Activated B cell treated with CpG ODN at 0.5 μM for 24 hours (primary cell): ENCODE results near the gene MRM1. TPM values are rescaled to one million over a fixed set of nuclear protein-coding genes. Genes with fewer than 3 reads are reported as not detected.

Experiments
- ATAC-seq: fragments of 200-7000 bp; cut with Tn5 transposase; one replicate; pipeline ENCODE4 v1.10.0; 2021; ENCODE audit warnings: low read depth, mild to moderate bottlenecking, moderate library complexity
- CTCF ChIA-PET: fragments of 350-600 bp; sonication (Branson Sonifier 250); formaldehyde crosslinking; loops from one replicate; lab custom pipeline; 2021; ENCODE audit warnings: antibody characterized with exemption; lab: Charles Lee
- POLR2A ChIA-PET: fragments of 350-600 bp; sonication (Branson Sonifier 250); formaldehyde crosslinking; loops from one replicate; lab custom pipeline; 2021; ENCODE audit warnings: antibody characterized with exemption; lab: Charles Lee
- DNase-seq: peaks from one replicate; pipeline ENCODE4 v3.0.0; 2022
- H3K27ac Mint-ChIP-seq: one replicate; pipeline ENCODE4 v1.8.0; 2020; ENCODE audit warnings: mixed read lengths
- H3K27me3 Mint-ChIP-seq: one replicate; pipeline ENCODE4 v1.8.0; 2021; ENCODE audit warnings: mixed read lengths
- H3K36me3 Mint-ChIP-seq: one replicate; pipeline ENCODE4 v1.8.0; 2021; ENCODE audit warnings: low read depth, mixed read lengths
- H3K4me1 Mint-ChIP-seq: one replicate; pipeline ENCODE4 v1.8.0; 2021; ENCODE audit warnings: mixed read lengths
- H3K4me3 Mint-ChIP-seq: one replicate; pipeline ENCODE4 v1.8.0; 2020; ENCODE audit warnings: mild to moderate bottlenecking, mixed read lengths
- H3K9me3 Mint-ChIP-seq: one replicate; pipeline ENCODE4 v1.8.0; 2020; ENCODE audit warnings: mixed read lengths
- intact Hi-C: fragments of 100-400 bp; cut with micrococcal nuclease; formaldehyde crosslinking; loops from one replicate; pipeline ENCODE4 v1.15.1; 2024
- total RNA-seq: library from RNA; stranded (reverse); gene quantifications from 2 replicates; pipeline ENCODE4 v1.2.3, GENCODE V29; 2022
- TF ChIP-seq, protein P1 (sequence below): fragments of 200-600 bp; IDR thresholded peaks from one replicate; pipeline ENCODE4 v1.8.0; 2022; ENCODE audit warnings: antibody characterized with exemption, mild to moderate bottlenecking

Gene MRM1
- total RNA-seq, 1 donor from 2014 or later, result 15.6 TPM

DNA sequence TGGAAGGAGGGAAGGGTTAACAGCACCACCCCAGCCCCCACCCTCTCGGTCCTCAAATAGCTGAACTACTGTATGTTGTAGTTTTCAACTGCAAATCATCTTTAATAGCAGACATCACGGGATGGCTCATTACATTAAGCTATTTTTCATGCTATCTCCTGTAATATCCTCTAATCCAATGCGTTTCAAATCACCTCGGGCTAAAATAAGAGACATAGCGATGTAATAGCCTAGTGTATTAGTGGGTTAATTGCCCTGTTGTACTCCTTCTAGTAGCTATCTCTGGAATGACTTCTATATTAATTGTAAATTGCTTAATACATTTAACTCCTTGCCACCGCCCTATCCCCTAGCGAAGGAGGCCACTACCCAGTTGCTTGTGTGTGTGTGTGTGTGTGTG lies 54.3 kb downstream of the MRM1 start:
- intact Hi-C loops, result no loop called here

DNA sequence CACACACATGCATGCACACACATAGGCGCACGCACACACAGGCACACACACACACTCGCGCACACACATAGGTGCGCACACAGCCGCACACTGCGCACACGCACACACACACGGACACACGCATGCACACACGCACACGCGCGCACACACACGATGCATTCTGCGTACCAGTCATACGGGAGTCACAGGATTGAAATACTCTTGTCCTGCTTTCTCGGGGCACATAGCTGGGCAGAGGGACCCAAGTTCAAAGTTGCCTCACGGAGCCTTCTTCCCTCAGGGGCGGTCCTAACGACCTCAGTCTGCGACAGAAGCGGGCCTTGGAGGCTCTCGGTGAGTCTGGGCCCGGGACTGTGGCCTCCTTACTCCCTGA lies 56.0 kb downstream of the MRM1 start:
- H3K4me3 Mint-ChIP-seq, result peak overlapping the region; percentile 79
- DNase-seq, result no peak
- peaks cover 9% of the 10 kb centered on the region for H3K4me1 Mint-ChIP-seq
- intact Hi-C loops, result no loop called here
- POLR2A ChIA-PET, result no interaction called here
- CTCF ChIA-PET, result no interaction called here
- no peaks in the 10 kb centered on the region for H3K36me3 Mint-ChIP-seq
- no peak overlapping the region for H3K27ac Mint-ChIP-seq
- TF ChIP-seq, protein P1, sequence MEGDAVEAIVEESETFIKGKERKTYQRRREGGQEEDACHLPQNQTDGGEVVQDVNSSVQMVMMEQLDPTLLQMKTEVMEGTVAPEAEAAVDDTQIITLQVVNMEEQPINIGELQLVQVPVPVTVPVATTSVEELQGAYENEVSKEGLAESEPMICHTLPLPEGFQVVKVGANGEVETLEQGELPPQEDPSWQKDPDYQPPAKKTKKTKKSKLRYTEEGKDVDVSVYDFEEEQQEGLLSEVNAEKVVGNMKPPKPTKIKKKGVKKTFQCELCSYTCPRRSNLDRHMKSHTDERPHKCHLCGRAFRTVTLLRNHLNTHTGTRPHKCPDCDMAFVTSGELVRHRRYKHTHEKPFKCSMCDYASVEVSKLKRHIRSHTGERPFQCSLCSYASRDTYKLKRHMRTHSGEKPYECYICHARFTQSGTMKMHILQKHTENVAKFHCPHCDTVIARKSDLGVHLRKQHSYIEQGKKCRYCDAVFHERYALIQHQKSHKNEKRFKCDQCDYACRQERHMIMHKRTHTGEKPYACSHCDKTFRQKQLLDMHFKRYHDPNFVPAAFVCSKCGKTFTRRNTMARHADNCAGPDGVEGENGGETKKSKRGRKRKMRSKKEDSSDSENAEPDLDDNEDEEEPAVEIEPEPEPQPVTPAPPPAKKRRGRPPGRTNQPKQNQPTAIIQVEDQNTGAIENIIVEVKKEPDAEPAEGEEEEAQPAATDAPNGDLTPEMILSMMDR, result no peak
- peaks cover 44% of the 10 kb centered on the region for H3K27me3 Mint-ChIP-seq
- no peaks in the 10 kb centered on the region for H3K9me3 Mint-ChIP-seq
- ATAC-seq, result no peak

More for the DNA sequence above, 54.3 kb downstream of the MRM1 start:
- H3K36me3 Mint-ChIP-seq, result no peaks in the 10 kb centered on the region
- TF ChIP-seq, protein P1, result no peak
- H3K4me3 Mint-ChIP-seq, result no peak overlapping the region
- H3K27me3 Mint-ChIP-seq, result peaks cover 48% of the 10 kb centered on the region
- H3K4me1 Mint-ChIP-seq, result peaks cover 9% of the 10 kb centered on the region
- ATAC-seq (no peak), DNase-seq (no peak)
- no peaks in the 10 kb centered on the region for H3K9me3 Mint-ChIP-seq
- CTCF ChIA-PET, result no interaction called here
- POLR2A ChIA-PET, result interaction anchor here (0.6 kb wide), 2 partner anchors 14 to 1708 kb away, joined by 3 to 6 read pairs; no protein-coding TSS in a partner anchor
- no peak overlapping the region for H3K27ac Mint-ChIP-seq

DNA sequence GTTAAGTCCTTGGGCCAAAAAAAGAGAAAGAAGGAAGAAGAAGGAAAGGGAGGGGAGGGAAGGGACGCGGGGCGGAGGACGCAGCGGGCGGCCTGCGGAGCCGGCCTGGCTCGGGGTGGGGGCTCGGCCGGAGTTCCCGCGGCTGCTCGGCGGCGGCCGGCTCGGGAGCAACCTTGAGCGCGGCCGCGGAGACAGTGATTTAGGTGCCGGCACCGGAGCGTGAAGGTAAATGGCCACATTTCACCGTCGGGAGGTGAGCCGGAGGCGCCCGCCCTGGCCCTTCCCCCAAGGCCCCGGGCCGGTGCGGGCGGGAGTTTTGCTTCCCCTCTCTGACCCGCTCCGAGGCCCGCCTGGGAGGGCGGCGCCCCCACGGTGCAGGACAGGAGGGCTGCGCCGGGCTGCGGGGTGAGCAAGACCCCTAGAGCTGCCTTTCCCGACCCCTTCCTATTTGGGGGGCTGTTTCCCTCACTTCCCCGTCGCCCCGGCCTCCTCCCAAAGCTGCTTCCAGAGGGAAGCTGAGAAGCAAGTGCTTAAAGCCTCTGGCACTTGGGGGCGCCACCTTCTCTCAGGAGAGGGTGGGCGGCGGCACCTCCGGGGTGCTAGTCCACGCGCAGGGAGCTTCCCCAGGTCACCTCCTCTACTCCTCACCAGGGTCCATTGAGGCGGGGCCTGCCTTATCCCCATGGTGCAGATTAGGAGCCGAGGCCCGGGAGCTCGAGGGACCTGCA lies 56.5 kb downstream of the MRM1 start:
- H3K27me3 Mint-ChIP-seq, result peaks cover 44% of the 10 kb centered on the region
- CTCF ChIA-PET, result no interaction called here

More for the DNA sequence above, 56.5 kb downstream of the MRM1 start:
- ATAC-seq (peak; percentile 37), DNase-seq (no peak)
- H3K4me1 Mint-ChIP-seq, result peaks cover 9% of the 10 kb centered on the region
- intact Hi-C loops, result no loop called here
- TF ChIP-seq, protein P1, result no peak
- H3K4me3 Mint-ChIP-seq, result peak overlapping the region; percentile 79
- H3K36me3 Mint-ChIP-seq, result no peaks in the 10 kb centered on the region
- POLR2A ChIA-PET, result no interaction called here
- no peak overlapping the region for H3K27ac Mint-ChIP-seq
- no peaks in the 10 kb centered on the region for H3K9me3 Mint-ChIP-seq

Other genes starting within 250 kb of the MRM1 start
- not detected in 2 replicates for gene TBC1D3H, start 213.1 kb upstream of the MRM1 start, total RNA-seq
- 35.5 and 37.0 TPM in 2 replicates for gene ZNHIT3, start 114.9 kb upstream of the MRM1 start, total RNA-seq
- gene MYO19, start 66.7 kb upstream of the MRM1 start, total RNA-seq, result 70.8 and 85.6 TPM in 2 replicates
- gene PIGW, start 66.6 kb upstream of the MRM1 start, total RNA-seq, result 18.2 and 20.7 TPM in 2 replicates
- 103 and 118 TPM in 2 replicates for gene GGNBP2, start 56.7 kb upstream of the MRM1 start, total RNA-seq
- gene DHRS11, start 9.7 kb upstream of the MRM1 start, total RNA-seq, result 5.7 and 7.7 TPM in 2 replicates